Measurements from ENCODE around the gene PICK1.
A peak's percentile ranks its signal among the peaks of the same experiment; 100 is the strongest.

DNA sequence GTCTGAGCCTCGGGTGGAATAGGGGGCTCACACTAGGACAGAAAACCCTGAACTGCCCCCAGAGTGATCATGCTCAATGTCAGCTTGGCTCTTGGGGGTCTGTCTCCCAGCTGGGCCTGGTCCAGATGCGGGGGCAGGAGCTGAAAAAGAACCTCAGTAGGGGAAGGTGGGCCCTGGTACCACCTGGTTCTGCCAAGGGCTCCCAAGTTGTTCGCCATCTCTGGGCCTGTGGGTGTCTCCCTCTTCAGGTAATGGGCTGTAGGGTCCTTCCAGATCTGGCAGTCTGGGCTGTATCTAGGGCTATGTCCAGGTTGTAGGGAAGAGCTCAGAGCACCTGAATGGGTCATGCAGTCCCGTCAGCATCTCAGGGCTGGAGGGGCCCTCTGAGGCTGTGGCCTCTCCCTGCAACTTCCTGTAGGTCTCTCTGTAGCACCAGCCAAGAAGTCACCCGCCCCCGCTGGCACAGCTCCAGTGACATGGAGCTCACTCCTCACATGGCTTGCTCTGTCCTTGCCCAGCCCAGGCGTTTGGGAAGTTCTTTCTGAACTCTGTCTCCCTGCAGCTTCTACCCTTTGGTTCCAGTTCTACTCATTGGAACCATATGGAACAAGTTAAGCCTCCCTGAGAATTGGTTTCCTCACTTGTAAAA lies 39.8 kb upstream of the PICK1 start:
- TF ChIP-seq, protein P1, sequence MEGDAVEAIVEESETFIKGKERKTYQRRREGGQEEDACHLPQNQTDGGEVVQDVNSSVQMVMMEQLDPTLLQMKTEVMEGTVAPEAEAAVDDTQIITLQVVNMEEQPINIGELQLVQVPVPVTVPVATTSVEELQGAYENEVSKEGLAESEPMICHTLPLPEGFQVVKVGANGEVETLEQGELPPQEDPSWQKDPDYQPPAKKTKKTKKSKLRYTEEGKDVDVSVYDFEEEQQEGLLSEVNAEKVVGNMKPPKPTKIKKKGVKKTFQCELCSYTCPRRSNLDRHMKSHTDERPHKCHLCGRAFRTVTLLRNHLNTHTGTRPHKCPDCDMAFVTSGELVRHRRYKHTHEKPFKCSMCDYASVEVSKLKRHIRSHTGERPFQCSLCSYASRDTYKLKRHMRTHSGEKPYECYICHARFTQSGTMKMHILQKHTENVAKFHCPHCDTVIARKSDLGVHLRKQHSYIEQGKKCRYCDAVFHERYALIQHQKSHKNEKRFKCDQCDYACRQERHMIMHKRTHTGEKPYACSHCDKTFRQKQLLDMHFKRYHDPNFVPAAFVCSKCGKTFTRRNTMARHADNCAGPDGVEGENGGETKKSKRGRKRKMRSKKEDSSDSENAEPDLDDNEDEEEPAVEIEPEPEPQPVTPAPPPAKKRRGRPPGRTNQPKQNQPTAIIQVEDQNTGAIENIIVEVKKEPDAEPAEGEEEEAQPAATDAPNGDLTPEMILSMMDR (optimal IDR thresholded peaks at IDR 0.05 in 1 of 3, IDR thresholded peaks at IDR 0.05 in 1 of 3, conservative IDR thresholded peaks at IDR 0.05 in 1 of 3; ENCODE audit: extremely low read depth in 1 of 3, insufficient read depth in 2 of 3, low read length in 3 of 3), result peak in 1 of 3 experiments; percentile 12
- no peak for TF ChIP-seq EZH2 (IDR thresholded peaks at IDR 0.05; ENCODE audit: low read length)

All from keratinocyte (primary cell).